CD4-positive, CD25-positive, alpha-beta regulatory T cell (primary cell): Measurements from ENCODE around the gene OXSR1. TPM values are rescaled to one million over a fixed set of nuclear protein-coding genes. Genes with fewer than 3 reads are reported as not detected.

Experiments
- ATAC-seq, 2 donors: fragments of 150-1000 bp; cut with Tn5 transposase; one replicate each; pipeline ENCODE4 v1.10.0; 2021; ENCODE audit warnings: low read depth in 2 of 2, moderate number of reproducible peaks in 2 of 2, moderate library complexity in 1 of 2
- DNase-seq, 3 donors: peaks; one replicate each; pipeline versions ENCODE4 v3.0.0 to v3.0.0-alpha.2; 2012 to 2022; ENCODE audit warnings: mixed read lengths in 1 of 3
- H3K27ac ChIP-seq: one replicate; pipeline ENCODE4 v1.7.0; 2013; ENCODE audit warnings: mild to moderate bottlenecking, low read length; ENCODE audit not compliant: insufficient read depth, poor library complexity, severe bottlenecking
- H3K27me3 ChIP-seq: one replicate; pipeline ENCODE4 v1.7.0; 2013; ENCODE audit warnings: low read length; ENCODE audit not compliant: control insufficient read depth, insufficient read depth
- H3K36me3 ChIP-seq: one replicate; pipeline ENCODE4 v1.7.0; 2013; ENCODE audit warnings: mild to moderate bottlenecking, low read length, moderate library complexity; ENCODE audit not compliant: control insufficient read depth, insufficient read depth
- H3K4me1 ChIP-seq: 2 replicates; pipeline ENCODE4 v1.7.0; 2013; ENCODE audit warnings: mild to moderate bottlenecking, low read length; ENCODE audit not compliant: insufficient read depth, control insufficient read depth, poor library complexity, severe bottlenecking
- H3K4me3 ChIP-seq: one replicate; pipeline ENCODE4 v1.7.0; 2013; ENCODE audit warnings: low read depth, mild to moderate bottlenecking, low read length, moderate library complexity
- H3K9me3 ChIP-seq, 2 experiments: 1 replicate in 1 of 2; 2 replicates in 1 of 2; pipeline ENCODE4 v1.7.0; 2013; ENCODE audit warnings: low read length in 2 of 2, mild to moderate bottlenecking in 1 of 2, moderate library complexity in 1 of 2; ENCODE audit not compliant: control insufficient read depth in 2 of 2
- H3K27ac Mint-ChIP-seq, 3 donors: one replicate each; pipeline ENCODE4 v1.8.0; 2020 to 2022; ENCODE audit warnings: mild to moderate bottlenecking in 3 of 3, mixed read lengths in 3 of 3, moderate library complexity in 2 of 3
- H3K27me3 Mint-ChIP-seq: one replicate; pipeline ENCODE4 v1.8.0; 2022; ENCODE audit warnings: mild to moderate bottlenecking, mixed read lengths
- H3K36me3 Mint-ChIP-seq: one replicate; pipeline ENCODE4 v1.8.0; 2020; ENCODE audit warnings: mixed read lengths
- H3K4me1 Mint-ChIP-seq, 4 donors: one replicate each; pipeline ENCODE4 v1.8.0; 2020 to 2022; ENCODE audit warnings: mixed read lengths in 4 of 4, mild to moderate bottlenecking in 1 of 4
- H3K4me3 Mint-ChIP-seq, 4 donors: one replicate each; pipeline ENCODE4 v1.8.0; 2020 to 2022; ENCODE audit warnings: mild to moderate bottlenecking in 4 of 4, mixed read lengths in 4 of 4, moderate library complexity in 3 of 4
- H3K9me3 Mint-ChIP-seq, 7 donors: one replicate each; pipeline ENCODE4 v1.8.0; 2020 to 2022; ENCODE audit warnings: mixed read lengths in 7 of 7, mild to moderate bottlenecking in 3 of 7, moderate library complexity in 2 of 7
- polyA plus RNA-seq, 4 donors: library from polyadenylated mRNA; unstranded; fragments of 300-500 nt; fragmentation: Illumina TruSeq; gene quantifications; one replicate each; pipeline ENCODE4 v1.2.3, GENCODE V29; 2021
- total RNA-seq: library from RNA; stranded (reverse); gene quantifications from one replicate; pipeline ENCODE4 v1.2.3, GENCODE V29; 2022

OXSR1 gene
- total and polyA plus RNA-seq, 5 donors from 2014 or later: 12.6 to 62.3 (median 17.3) TPM

- Histone ChIP-seq H3K4me1 (peaks cover 44% of the 10 kb centered on the region), H3K27me3 (no peaks in the 10 kb centered on the region), H3K27ac (peak overlapping the region; percentile 98), H3K9me3 (no peaks in the 10 kb centered on the region), H3K36me3 (no peaks in the 10 kb centered on the region), H3K4me3 (peak overlapping the region; percentile 87)
- Mint-ChIP-seq H3K36me3 (peaks cover 7% of the 10 kb centered on the region), H3K4me3 (peak overlapping the region; percentile 94 to 97 (median 96)), H3K9me3 (no peaks in the 10 kb centered on the region), H3K27ac (peak overlapping the region; percentile 99 to 100 (median 100)), H3K4me1 (peaks cover 30 to 61% (median 41%) of the 10 kb centered on the region in 4 donors), H3K27me3 (no peaks in the 10 kb centered on the region)
- ATAC-seq (no peak), DNase-seq (peak in 1 of 3 donors; percentile 49)
These were observed 518 bp downstream of the OXSR1 start for GRCh38 chr3:38165722-38166387.

- Mint-ChIP-seq H3K4me3 (peak overlapping the region; percentile 94 to 97 (median 96)), H3K27ac (peak overlapping the region in 1 of 3 donors; percentile 78), H3K27me3 (no peaks in the 10 kb centered on the region), H3K9me3 (no peaks in the 10 kb centered on the region), H3K4me1 (peaks cover 39 to 78% (median 55%) of the 10 kb centered on the region in 4 donors), H3K36me3 (peaks cover 7% of the 10 kb centered on the region)
- Histone ChIP-seq H3K4me3 (peak overlapping the region; percentile 72), H3K9me3 (no peaks in the 10 kb centered on the region), H3K27ac (peak overlapping the region; percentile 25), H3K36me3 (no peaks in the 10 kb centered on the region), H3K27me3 (no peaks in the 10 kb centered on the region), H3K4me1 (peaks cover 61% of the 10 kb centered on the region)
- ATAC-seq (no peak), DNase-seq (no peak)
These were observed 2.3 kb downstream of the OXSR1 start for GRCh38 chr3:38167591-38167990.

GRCh38 chr3:38168151-38169026, 3.1 kb downstream of the OXSR1 start:
- peaks cover 7% of the 10 kb centered on the region for H3K36me3 Mint-ChIP-seq
- Histone ChIP-seq H3K9me3 (no peaks in the 10 kb centered on the region), H3K4me3 (peak overlapping the region; percentile 72), H3K4me1 (peaks cover 69% of the 10 kb centered on the region), H3K27me3 (no peaks in the 10 kb centered on the region), H3K27ac (peak overlapping the region; percentile 26), H3K36me3 (no peaks in the 10 kb centered on the region)
- H3K27me3 Mint-ChIP-seq: no peaks in the 10 kb centered on the region
- DNase-seq (no peak), ATAC-seq (no peak)
- H3K27ac Mint-ChIP-seq: peak overlapping the region in 2 of 3 donors; percentile 20 to 69
- H3K4me3 Mint-ChIP-seq: peak overlapping the region; percentile 94 to 97 (median 96)
- H3K9me3 Mint-ChIP-seq: no peaks in the 10 kb centered on the region
- peaks cover 40 to 85% (median 61%) of the 10 kb centered on the region in 4 donors for H3K4me1 Mint-ChIP-seq

GRCh38 chr3:38169027-38169317, 3.6 kb downstream of the OXSR1 start:
- Histone ChIP-seq H3K4me1 (peaks cover 73% of the 10 kb centered on the region), H3K36me3 (no peaks in the 10 kb centered on the region), H3K9me3 (no peaks in the 10 kb centered on the region), H3K27me3 (no peaks in the 10 kb centered on the region), H3K4me3 (peak overlapping the region; percentile 72), H3K27ac (peak overlapping the region; percentile 29)
- ATAC-seq (no peak), DNase-seq (peak in 1 of 3 donors; percentile 39)
- Mint-ChIP-seq H3K4me3 (peak overlapping the region in 3 of 4 donors; percentile 49 to 94 (median 91)), H3K9me3 (no peaks in the 10 kb centered on the region), H3K4me1 (peaks cover 46 to 88% (median 67%) of the 10 kb centered on the region in 4 donors), H3K27me3 (no peaks in the 10 kb centered on the region), H3K27ac (peak overlapping the region; percentile 23 to 69 (median 38)), H3K36me3 (peaks cover 7% of the 10 kb centered on the region)

- peaks cover 73% of the 10 kb centered on the region for H3K4me1 ChIP-seq
- H3K27ac Mint-ChIP-seq: no peak overlapping the region
- H3K27ac ChIP-seq: no peak overlapping the region
- peak overlapping the region in 2 of 4 donors; percentile 61 to 68 for H3K4me3 Mint-ChIP-seq
- DNase-seq (no peak), ATAC-seq (no peak)
- peaks cover 53 to 92% (median 73%) of the 10 kb centered on the region in 4 donors for H3K4me1 Mint-ChIP-seq
- no peaks in the 10 kb centered on the region for H3K27me3 ChIP-seq
- H3K4me3 ChIP-seq: no peak overlapping the region
- no peaks in the 10 kb centered on the region for H3K36me3 ChIP-seq
- H3K27me3 Mint-ChIP-seq: no peaks in the 10 kb centered on the region
- no peaks in the 10 kb centered on the region for H3K9me3 ChIP-seq
- peaks cover 7% of the 10 kb centered on the region for H3K36me3 Mint-ChIP-seq
- no peaks in the 10 kb centered on the region for H3K9me3 Mint-ChIP-seq
These were observed 5.4 kb downstream of the OXSR1 start for GRCh38 chr3:38170722-38171121.

- H3K9me3 Mint-ChIP-seq: no peaks in the 10 kb centered on the region
- Histone ChIP-seq H3K4me3 (no peak overlapping the region), H3K27ac (peak overlapping the region; percentile 36), H3K9me3 (no peaks in the 10 kb centered on the region), H3K27me3 (no peaks in the 10 kb centered on the region), H3K4me1 (peaks cover 71% of the 10 kb centered on the region), H3K36me3 (no peaks in the 10 kb centered on the region)
- peak overlapping the region in 1 of 4 donors; percentile 61 for H3K4me3 Mint-ChIP-seq
- peaks cover 7% of the 10 kb centered on the region for H3K36me3 Mint-ChIP-seq
- no peak for ATAC-seq
- H3K27me3 Mint-ChIP-seq: no peaks in the 10 kb centered on the region
- H3K4me1 Mint-ChIP-seq: peaks cover 53 to 91% (median 69%) of the 10 kb centered on the region in 4 donors
- DNase-seq: no peak
- H3K27ac Mint-ChIP-seq: no peak overlapping the region
These were observed 6.3 kb downstream of the OXSR1 start for GRCh38 chr3:38171622-38172021.

- Histone ChIP-seq H3K27ac (peak overlapping the region; percentile 43), H3K27me3 (no peaks in the 10 kb centered on the region), H3K4me1 (peaks cover 50% of the 10 kb centered on the region), H3K4me3 (peak overlapping the region; percentile 77), H3K36me3 (peaks cover under 1% of the 10 kb centered on the region), H3K9me3 (no peaks in the 10 kb centered on the region)
- Mint-ChIP-seq H3K36me3 (peaks cover 9% of the 10 kb centered on the region), H3K9me3 (no peaks in the 10 kb centered on the region), H3K4me3 (peak overlapping the region; percentile 4 to 60 (median 53)), H3K4me1 (peaks cover 38 to 82% (median 57%) of the 10 kb centered on the region in 4 donors), H3K27ac (peak overlapping the region; percentile 62 to 88 (median 81)), H3K27me3 (no peaks in the 10 kb centered on the region)
- DNase-seq (peak in 1 of 3 donors; percentile 35), ATAC-seq (peak in 1 of 2 donors; percentile 31)
These were observed 8.6 kb downstream of the OXSR1 start for GRCh38 chr3:38173834-38174418.
